Caco-2 (cell line): Measurements from ENCODE around the gene PRADC1. TPM values are rescaled to one million over a fixed set of nuclear protein-coding genes. Genes with fewer than 3 reads are reported as not detected.

ENCODE experiments used
- BruUV-seq: library from RNA; stranded (reverse); fragments of 400-500 nt; replicated peaks from 2 replicates; lab custom pipeline; 2021; lab: Mats Ljungman, UMichigan
- CTCF ChIA-PET: fragments of 300-600 bp; sonication (Branson Sonifier 250); formaldehyde crosslinking; loops from one replicate; lab custom pipeline; 2022; ENCODE audit warnings: antibody characterized with exemption; lab: Charles Lee
- POLR2A ChIA-PET: fragments of 300-600 bp; sonication (Branson Sonifier 250); formaldehyde crosslinking; loops from one replicate; lab custom pipeline; 2022; ENCODE audit warnings: antibody characterized with exemption; lab: Charles Lee
- DNase-seq, 2 experiments: peaks; one replicate each; pipeline versions ENCODE4 v3.0.0 to v3.0.0-alpha.2; 2020 to 2022
- H3K27me3 ChIP-seq: replicated peaks from 2 replicates; pipeline ENCODE4 v1.6.0; 2011; ENCODE audit warnings: low read length; ENCODE audit not compliant: control insufficient read depth, insufficient read depth
- H3K36me3 ChIP-seq: 2 replicates; pipeline ENCODE4 v1.5.1; 2011; ENCODE audit warnings: low read length; ENCODE audit not compliant: control insufficient read depth, insufficient read depth
- H3K4me1 ChIP-seq: fragments of 250-450 bp; sonication (Bioruptor Pico); 2 replicates; pipeline ENCODE4 v1.5.1; 2020; ENCODE audit warnings: mild to moderate bottlenecking
- H3K4me3 ChIP-seq: 2 replicates; pipeline ENCODE4 v1.5.1; 2011; ENCODE audit warnings: low read depth, mild to moderate bottlenecking, control low read depth, low read length
- H3K9me3 ChIP-seq: fragments of 250-450 bp; sonication (Bioruptor Pico); 2 replicates; pipeline ENCODE4 v1.5.1; 2020; ENCODE audit warnings: mild to moderate bottlenecking, moderate library complexity
- H3K27ac Mint-ChIP-seq: one replicate; pipeline ENCODE4 v1.8.0; 2022; ENCODE audit warnings: mixed read lengths; ENCODE audit not compliant: unreplicated experiment
- H3K27me3 Mint-ChIP-seq: one replicate; pipeline ENCODE4 v1.8.0; 2022; ENCODE audit warnings: mixed read lengths; ENCODE audit not compliant: insufficient read depth, unreplicated experiment
- H3K36me3 Mint-ChIP-seq: one replicate; pipeline ENCODE4 v1.8.0; 2022; ENCODE audit warnings: mild to moderate bottlenecking, mixed read lengths; ENCODE audit not compliant: insufficient read depth, unreplicated experiment
- H3K4me1 Mint-ChIP-seq: one replicate; pipeline ENCODE4 v1.8.0; 2022; ENCODE audit warnings: low read depth, mixed read lengths; ENCODE audit not compliant: unreplicated experiment
- H3K4me3 Mint-ChIP-seq: one replicate; pipeline ENCODE4 v1.8.0; 2022; ENCODE audit warnings: mild to moderate bottlenecking, moderate library complexity, mixed read lengths; ENCODE audit not compliant: unreplicated experiment
- H3K9me3 Mint-ChIP-seq: one replicate; pipeline ENCODE4 v1.8.0; 2022; ENCODE audit warnings: mixed read lengths; ENCODE audit not compliant: unreplicated experiment
- intact Hi-C: fragments of 100-400 bp; cut with micrococcal nuclease; formaldehyde crosslinking; loops from one replicate; pipeline ENCODE4 v1.10.0; 2022; ENCODE audit not compliant: unreplicated experiment
- total RNA-seq: library from RNA; stranded (reverse); gene quantifications from 2 replicates; pipeline ENCODE4 v1.2.3, GENCODE V29; 2022
- TF ChIP-seq, protein P1 (sequence below), 2 experiments: fragments of 200-600 bp in 1 of 2; IDR thresholded peaks; 1 replicate in 1 of 2; 2 replicates in 1 of 2; pipeline versions ENCODE4 v1.5.1 to v1.8.0; 2011 to 2022; ENCODE audit warnings: antibody characterized with exemption in 1 of 2, control low read depth in 1 of 2, inconsistent platforms in 1 of 2, low read depth in 1 of 2, low read length in 1 of 2, mild to moderate bottlenecking in 1 of 2, moderate library complexity in 1 of 2; ENCODE audit not compliant: insufficient read depth in 1 of 2, severe bottlenecking in 1 of 2, unreplicated experiment in 1 of 2

PRADC1 gene
- total RNA-seq, 1 experiment from 2014 or later = 24.1 TPM

DNA sequence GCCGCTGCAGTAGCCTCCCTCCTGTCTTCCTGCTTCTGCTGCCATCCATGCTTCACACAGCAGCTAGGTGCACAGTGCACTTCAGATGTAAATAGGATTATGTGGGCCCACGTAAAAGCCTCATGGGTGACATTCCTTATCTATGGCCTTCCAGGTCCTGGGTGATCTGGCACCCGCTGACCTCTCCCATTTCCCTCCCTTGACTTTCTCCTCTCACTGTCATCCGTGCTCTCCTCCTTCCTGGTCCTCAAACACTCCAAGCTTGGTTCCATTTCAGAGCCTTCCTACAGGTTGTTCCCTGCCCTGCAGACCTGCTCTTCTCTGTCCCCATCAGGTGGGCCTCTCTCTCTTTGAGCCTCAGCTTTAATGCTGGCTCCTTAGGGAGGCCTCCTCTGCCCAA is 23.0 kb downstream of the PRADC1 start:
- TF ChIP-seq, protein P1, sequence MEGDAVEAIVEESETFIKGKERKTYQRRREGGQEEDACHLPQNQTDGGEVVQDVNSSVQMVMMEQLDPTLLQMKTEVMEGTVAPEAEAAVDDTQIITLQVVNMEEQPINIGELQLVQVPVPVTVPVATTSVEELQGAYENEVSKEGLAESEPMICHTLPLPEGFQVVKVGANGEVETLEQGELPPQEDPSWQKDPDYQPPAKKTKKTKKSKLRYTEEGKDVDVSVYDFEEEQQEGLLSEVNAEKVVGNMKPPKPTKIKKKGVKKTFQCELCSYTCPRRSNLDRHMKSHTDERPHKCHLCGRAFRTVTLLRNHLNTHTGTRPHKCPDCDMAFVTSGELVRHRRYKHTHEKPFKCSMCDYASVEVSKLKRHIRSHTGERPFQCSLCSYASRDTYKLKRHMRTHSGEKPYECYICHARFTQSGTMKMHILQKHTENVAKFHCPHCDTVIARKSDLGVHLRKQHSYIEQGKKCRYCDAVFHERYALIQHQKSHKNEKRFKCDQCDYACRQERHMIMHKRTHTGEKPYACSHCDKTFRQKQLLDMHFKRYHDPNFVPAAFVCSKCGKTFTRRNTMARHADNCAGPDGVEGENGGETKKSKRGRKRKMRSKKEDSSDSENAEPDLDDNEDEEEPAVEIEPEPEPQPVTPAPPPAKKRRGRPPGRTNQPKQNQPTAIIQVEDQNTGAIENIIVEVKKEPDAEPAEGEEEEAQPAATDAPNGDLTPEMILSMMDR (IDR thresholded peaks at IDR 0.05; ENCODE audit: insufficient read depth in 1 of 2, low read depth in 1 of 2, low read length in 1 of 2, severe bottlenecking in 1 of 2, unreplicated experiment in 1 of 2) = no peak
- POLR2A ChIA-PET = no interaction called here
- Histone ChIP-seq H3K27me3 (no peaks in the 10 kb centered on the region), H3K9me3 (no peaks in the 10 kb centered on the region), H3K4me1 (peaks cover 15% of the 10 kb centered on the region), H3K36me3 (no peaks in the 10 kb centered on the region), H3K4me3 (no peak overlapping the region)
- CTCF ChIA-PET = interaction anchor here (0.6 to 3.6 kb wide), 3 partner anchors 18 to 236 kb away, joined by 3 to 19 read pairs (median 4); no protein-coding TSS in a partner anchor
- Mint-ChIP-seq H3K4me3 (no peak overlapping the region), H3K27ac (no peak overlapping the region), H3K27me3 (no peaks in the 10 kb centered on the region), H3K4me1 (peaks cover under 1% of the 10 kb centered on the region), H3K9me3 (no peaks in the 10 kb centered on the region), H3K36me3 (peaks cover 10% of the 10 kb centered on the region)
- no peak for DNase-seq
- no TSS peak for BruUV-seq
- intact Hi-C loops = loop anchor here (5.0 kb wide), 1 partner anchor 48 kb away; no protein-coding TSS in a partner anchor

DNA sequence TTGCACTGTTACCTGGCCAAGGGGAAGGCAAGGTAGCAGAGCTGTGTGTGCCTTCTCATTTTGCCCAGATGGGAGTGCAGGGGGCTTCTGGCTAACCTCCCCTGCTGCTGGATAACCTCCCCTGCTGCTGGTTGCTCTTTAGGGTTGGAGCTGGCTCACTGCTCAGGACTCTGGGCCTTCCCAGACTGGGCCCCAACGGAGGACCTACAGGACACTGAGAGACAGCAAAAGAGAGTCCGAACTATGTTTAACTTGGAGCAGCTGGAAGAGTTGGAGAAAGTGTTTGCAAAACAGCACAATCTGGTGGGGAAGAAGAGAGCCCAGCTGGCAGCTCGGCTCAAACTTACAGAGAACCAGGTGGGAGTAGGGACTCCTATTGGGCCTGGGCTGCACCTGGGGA is 24.8 kb downstream of the PRADC1 start:
- no peaks in the 10 kb centered on the region for H3K27me3 ChIP-seq
- no peaks in the 10 kb centered on the region for H3K9me3 Mint-ChIP-seq
- H3K4me3 ChIP-seq = no peak overlapping the region
- H3K4me3 Mint-ChIP-seq = no peak overlapping the region
- no TSS peak for BruUV-seq
- no peaks in the 10 kb centered on the region for H3K9me3 ChIP-seq
- no peaks in the 10 kb centered on the region for H3K4me1 Mint-ChIP-seq
- peaks cover 8% of the 10 kb centered on the region for H3K4me1 ChIP-seq
- intact Hi-C loops = no loop called here
- H3K36me3 ChIP-seq = no peaks in the 10 kb centered on the region
- H3K27ac Mint-ChIP-seq = no peak overlapping the region
- peaks cover under 1% of the 10 kb centered on the region for H3K36me3 Mint-ChIP-seq
- no peaks in the 10 kb centered on the region for H3K27me3 Mint-ChIP-seq
- POLR2A ChIA-PET = no interaction called here
- no peak for DNase-seq
- TF ChIP-seq, protein P1 (IDR thresholded peaks at IDR 0.05; ENCODE audit: insufficient read depth in 1 of 2, low read depth in 1 of 2, low read length in 1 of 2, severe bottlenecking in 1 of 2, unreplicated experiment in 1 of 2) = no peak
- CTCF ChIA-PET = interaction anchor here (0.7 to 3.6 kb wide), 3 partner anchors 17 to 123 kb away, joined by 7 to 19 read pairs (median 10); no protein-coding TSS in a partner anchor

DNA sequence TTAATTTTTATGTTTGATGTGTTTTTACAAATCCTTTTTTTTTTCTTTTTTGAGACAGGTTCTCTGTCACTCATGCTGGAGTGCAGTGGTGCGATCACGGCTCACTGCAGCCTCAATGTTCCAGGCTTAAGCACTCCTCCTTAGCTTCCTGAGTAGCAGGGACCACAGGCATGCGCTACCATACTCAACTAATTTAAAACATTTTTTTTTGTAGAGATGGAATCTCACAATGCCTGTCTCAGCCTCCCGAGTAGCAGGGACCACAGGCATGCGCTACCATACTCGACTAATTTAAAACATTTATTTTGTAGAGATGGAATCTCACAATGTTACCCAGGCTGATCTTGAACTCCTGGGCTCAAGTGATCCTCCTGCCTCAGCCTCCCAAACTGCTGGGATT is 27.4 kb downstream of the PRADC1 start:
- H3K4me1 Mint-ChIP-seq = no peaks in the 10 kb centered on the region
- Histone ChIP-seq H3K4me1 (no peaks in the 10 kb centered on the region), H3K9me3 (no peaks in the 10 kb centered on the region), H3K4me3 (no peak overlapping the region), H3K36me3 (no peaks in the 10 kb centered on the region), H3K27me3 (no peaks in the 10 kb centered on the region)
- no peaks in the 10 kb centered on the region for H3K27me3 Mint-ChIP-seq
- H3K4me3 Mint-ChIP-seq = no peak overlapping the region
- TF ChIP-seq, protein P1 (IDR thresholded peaks at IDR 0.05; ENCODE audit: insufficient read depth in 1 of 2, low read depth in 1 of 2, low read length in 1 of 2, severe bottlenecking in 1 of 2, unreplicated experiment in 1 of 2) = no peak
- H3K27ac Mint-ChIP-seq = no peak overlapping the region
- ChIA-PET CTCF (no interaction called here), POLR2A (no interaction called here)
- intact Hi-C loops = no loop called here
- no peaks in the 10 kb centered on the region for H3K36me3 Mint-ChIP-seq
- H3K9me3 Mint-ChIP-seq = no peaks in the 10 kb centered on the region
- no peak for DNase-seq
- no TSS peak for BruUV-seq
